Vagina (tissue), 2 donors: Measurements from ENCODE around the gene GSG1L. TPM values are rescaled to one million over a fixed set of nuclear protein-coding genes. Genes with fewer than 3 reads are reported as not detected.

Experiments
- DNase-seq, 2 donors: peaks; one replicate each; pipeline ENCODE4 v3.0.0-alpha.2; 2017; ENCODE audit errors: extremely low spot score in 2 of 2
- H3K27ac ChIP-seq: fragments of 200-600 bp; sonication (generic); one replicate; pipeline ENCODE4 v1.5.1; 2019
- H3K27me3 ChIP-seq: fragments of 200-600 bp; sonication (generic); one replicate; pipeline ENCODE4 v1.5.1; 2019
- H3K36me3 ChIP-seq, 2 donors: fragments of 200-600 bp; sonication (generic); one replicate each; pipeline ENCODE4 v1.5.1; 2017 to 2019
- H3K4me1 ChIP-seq: fragments of 200-600 bp; sonication (generic); one replicate; pipeline ENCODE4 v1.5.1; 2019
- H3K4me3 ChIP-seq, 2 donors: fragments of 200-600 bp; sonication (generic); 1 replicate in 1 of 2; 2 replicates in 1 of 2; pipeline ENCODE4 v1.5.1; 2016 to 2019
- H3K9me3 ChIP-seq: fragments of 200-600 bp; sonication (generic); one replicate; pipeline ENCODE4 v1.5.1; 2019
- CTCF ChIP-seq, 3 experiments: fragments of 450-650 bp in 2 of 3; fragments of 200-600 bp in 1 of 3; sonication (generic) in 1 of 3; IDR thresholded peaks; one replicate each; pipeline ENCODE4 v1.5.1; 2017 to 2019; ENCODE audit warnings: antibody characterized with exemption in 3 of 3, mild to moderate bottlenecking in 2 of 3, moderate library complexity in 2 of 3
- POLR2A ChIP-seq, 2 donors: fragments of 450-650 bp; IDR thresholded peaks; one replicate each; pipeline ENCODE4 v1.6.1; 2017; ENCODE audit warnings: antibody characterized with exemption in 2 of 2, mild to moderate bottlenecking in 2 of 2, moderate library complexity in 2 of 2
- POLR2AphosphoS5 ChIP-seq, 2 donors: sonication (generic); formaldehyde crosslinking; IDR thresholded peaks; one replicate each; pipeline ENCODE4 v1.9.0; 2017; ENCODE audit warnings: antibody characterized with exemption in 2 of 2, mild to moderate bottlenecking in 2 of 2, low read depth in 1 of 2; ENCODE audit not compliant: insufficient read depth in 1 of 2
- intact Hi-C: fragments of 100-400 bp; cut with DNase I; formaldehyde crosslinking; loops from one replicate; pipeline ENCODE4 v1.15.1; 2023
- total RNA-seq: library from RNA; depleted of rRNA; stranded (reverse); fragments of >200 nt; gene quantifications from one replicate; pipeline ENCODE4 v1.2.3, GENCODE V29; 2016

Gene GSG1L
- total RNA-seq, 1 donor from 2014 or later = not detected

- Histone ChIP-seq H3K9me3 (no peaks in the 10 kb centered on the region), H3K4me1 (no peaks in the 10 kb centered on the region), H3K27me3 (no peaks in the 10 kb centered on the region), H3K4me3 (no peak overlapping the region), H3K27ac (no peak overlapping the region), H3K36me3 (no peaks in the 10 kb centered on the region)
- TF ChIP-seq POLR2A (IDR thresholded peaks at IDR 0.05) = no peak
- no peak for TF ChIP-seq POLR2AphosphoS5 (IDR thresholded peaks at IDR 0.05; ENCODE audit: insufficient read depth in 1 of 2, low read depth in 1 of 2)
- TF ChIP-seq CTCF (IDR thresholded peaks at IDR 0.05) = no peak
- no peak for DNase-seq
- intact Hi-C loops = no loop called here
Observed at GRCh38 chr16:27999687-28000086, 63.8 kb downstream of the GSG1L start.

GRCh38 chr16:27995378-27995777 lies 68.1 kb downstream of the GSG1L start:
- intact Hi-C loops = no loop called here
- Histone ChIP-seq H3K27ac (no peak overlapping the region), H3K36me3 (no peaks in the 10 kb centered on the region), H3K27me3 (no peaks in the 10 kb centered on the region), H3K4me1 (no peaks in the 10 kb centered on the region), H3K4me3 (no peak overlapping the region), H3K9me3 (no peaks in the 10 kb centered on the region)
- no peak for DNase-seq
- TF ChIP-seq POLR2A (IDR thresholded peaks at IDR 0.05) = no peak
- TF ChIP-seq POLR2AphosphoS5 (IDR thresholded peaks at IDR 0.05; ENCODE audit: insufficient read depth in 1 of 2, low read depth in 1 of 2) = no peak
- no peak for TF ChIP-seq CTCF (IDR thresholded peaks at IDR 0.05)

GRCh38 chr16:27994686-27995085 lies 68.8 kb downstream of the GSG1L start:
- no peaks in the 10 kb centered on the region for H3K9me3 ChIP-seq
- no peaks in the 10 kb centered on the region for H3K4me1 ChIP-seq
- intact Hi-C loops = no loop called here
- H3K4me3 ChIP-seq = no peak overlapping the region
- no peak overlapping the region for H3K27ac ChIP-seq
- no peaks in the 10 kb centered on the region for H3K27me3 ChIP-seq
- TF ChIP-seq POLR2A (IDR thresholded peaks at IDR 0.05) (no peak), POLR2AphosphoS5 (IDR thresholded peaks at IDR 0.05; ENCODE audit: insufficient read depth in 1 of 2, low read depth in 1 of 2) (no peak), CTCF (IDR thresholded peaks at IDR 0.05) (no peak)
- DNase-seq = no peak
- no peaks in the 10 kb centered on the region for H3K36me3 ChIP-seq

- Histone ChIP-seq H3K36me3 (no peaks in the 10 kb centered on the region), H3K4me1 (no peaks in the 10 kb centered on the region), H3K9me3 (no peaks in the 10 kb centered on the region), H3K27me3 (no peaks in the 10 kb centered on the region), H3K27ac (no peak overlapping the region), H3K4me3 (no peak overlapping the region)
- no peak for DNase-seq
- TF ChIP-seq CTCF (IDR thresholded peaks at IDR 0.05) (no peak), POLR2A (IDR thresholded peaks at IDR 0.05) (no peak), POLR2AphosphoS5 (IDR thresholded peaks at IDR 0.05; ENCODE audit: insufficient read depth in 1 of 2, low read depth in 1 of 2) (no peak)
- intact Hi-C loops = no loop called here
Observed at GRCh38 chr16:27993587-27993986, 69.9 kb downstream of the GSG1L start.

GRCh38 chr16:27991876-27992275 lies 71.6 kb downstream of the GSG1L start:
- no peak overlapping the region for H3K4me3 ChIP-seq
- H3K27ac ChIP-seq = no peak overlapping the region
- no peaks in the 10 kb centered on the region for H3K27me3 ChIP-seq
- intact Hi-C loops = no loop called here
- DNase-seq = no peak
- H3K4me1 ChIP-seq = no peaks in the 10 kb centered on the region
- no peaks in the 10 kb centered on the region for H3K9me3 ChIP-seq
- TF ChIP-seq POLR2AphosphoS5 (IDR thresholded peaks at IDR 0.05; ENCODE audit: insufficient read depth in 1 of 2, low read depth in 1 of 2) = no peak
- TF ChIP-seq CTCF (IDR thresholded peaks at IDR 0.05) = no peak
- TF ChIP-seq POLR2A (IDR thresholded peaks at IDR 0.05) = no peak
- H3K36me3 ChIP-seq = no peaks in the 10 kb centered on the region
